Measurements from ENCODE around the gene FAM131B. TPM values are rescaled to one million over a fixed set of nuclear protein-coding genes. Genes with fewer than 3 reads are reported as not detected.

The FAM131B gene
- total and polyA plus RNA-seq, 9 of the 15 experiments (the other 6 are each of a cell fraction or from before 2014, with no cell fraction given), result 0.03 to 0.04 TPM; not detected in 7

DNA sequence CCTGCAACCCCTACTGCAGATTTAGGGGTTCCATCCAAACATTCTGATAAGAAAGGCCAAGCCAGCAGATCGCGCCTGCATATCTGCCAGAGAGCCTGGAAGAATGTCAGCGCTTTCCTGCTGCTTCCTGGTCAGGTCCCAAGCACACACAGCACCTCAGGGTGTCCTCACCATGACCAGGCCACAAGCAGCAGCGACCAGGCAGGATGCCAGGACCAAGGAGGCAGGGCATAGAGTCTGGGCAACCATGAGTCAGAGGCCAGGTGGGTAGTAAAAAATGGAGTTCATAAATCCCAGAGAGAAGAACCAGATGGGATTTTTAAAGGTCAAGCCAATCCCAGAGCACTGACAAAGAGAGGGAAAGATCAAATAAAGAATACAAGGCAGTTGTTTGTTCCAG, 5.5 kb upstream of the FAM131B start (continued):
- TF ChIP-seq, protein P1, sequence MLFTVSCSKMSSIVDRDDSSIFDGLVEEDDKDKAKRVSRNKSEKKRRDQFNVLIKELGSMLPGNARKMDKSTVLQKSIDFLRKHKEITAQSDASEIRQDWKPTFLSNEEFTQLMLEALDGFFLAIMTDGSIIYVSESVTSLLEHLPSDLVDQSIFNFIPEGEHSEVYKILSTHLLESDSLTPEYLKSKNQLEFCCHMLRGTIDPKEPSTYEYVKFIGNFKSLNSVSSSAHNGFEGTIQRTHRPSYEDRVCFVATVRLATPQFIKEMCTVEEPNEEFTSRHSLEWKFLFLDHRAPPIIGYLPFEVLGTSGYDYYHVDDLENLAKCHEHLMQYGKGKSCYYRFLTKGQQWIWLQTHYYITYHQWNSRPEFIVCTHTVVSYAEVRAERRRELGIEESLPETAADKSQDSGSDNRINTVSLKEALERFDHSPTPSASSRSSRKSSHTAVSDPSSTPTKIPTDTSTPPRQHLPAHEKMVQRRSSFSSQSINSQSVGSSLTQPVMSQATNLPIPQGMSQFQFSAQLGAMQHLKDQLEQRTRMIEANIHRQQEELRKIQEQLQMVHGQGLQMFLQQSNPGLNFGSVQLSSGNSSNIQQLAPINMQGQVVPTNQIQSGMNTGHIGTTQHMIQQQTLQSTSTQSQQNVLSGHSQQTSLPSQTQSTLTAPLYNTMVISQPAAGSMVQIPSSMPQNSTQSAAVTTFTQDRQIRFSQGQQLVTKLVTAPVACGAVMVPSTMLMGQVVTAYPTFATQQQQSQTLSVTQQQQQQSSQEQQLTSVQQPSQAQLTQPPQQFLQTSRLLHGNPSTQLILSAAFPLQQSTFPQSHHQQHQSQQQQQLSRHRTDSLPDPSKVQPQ (CRISPR knock-in tag; IDR thresholded peaks at IDR 0.05; ENCODE audit: borderline replicate concordance), result no peak
- TF ChIP-seq, protein P2, sequence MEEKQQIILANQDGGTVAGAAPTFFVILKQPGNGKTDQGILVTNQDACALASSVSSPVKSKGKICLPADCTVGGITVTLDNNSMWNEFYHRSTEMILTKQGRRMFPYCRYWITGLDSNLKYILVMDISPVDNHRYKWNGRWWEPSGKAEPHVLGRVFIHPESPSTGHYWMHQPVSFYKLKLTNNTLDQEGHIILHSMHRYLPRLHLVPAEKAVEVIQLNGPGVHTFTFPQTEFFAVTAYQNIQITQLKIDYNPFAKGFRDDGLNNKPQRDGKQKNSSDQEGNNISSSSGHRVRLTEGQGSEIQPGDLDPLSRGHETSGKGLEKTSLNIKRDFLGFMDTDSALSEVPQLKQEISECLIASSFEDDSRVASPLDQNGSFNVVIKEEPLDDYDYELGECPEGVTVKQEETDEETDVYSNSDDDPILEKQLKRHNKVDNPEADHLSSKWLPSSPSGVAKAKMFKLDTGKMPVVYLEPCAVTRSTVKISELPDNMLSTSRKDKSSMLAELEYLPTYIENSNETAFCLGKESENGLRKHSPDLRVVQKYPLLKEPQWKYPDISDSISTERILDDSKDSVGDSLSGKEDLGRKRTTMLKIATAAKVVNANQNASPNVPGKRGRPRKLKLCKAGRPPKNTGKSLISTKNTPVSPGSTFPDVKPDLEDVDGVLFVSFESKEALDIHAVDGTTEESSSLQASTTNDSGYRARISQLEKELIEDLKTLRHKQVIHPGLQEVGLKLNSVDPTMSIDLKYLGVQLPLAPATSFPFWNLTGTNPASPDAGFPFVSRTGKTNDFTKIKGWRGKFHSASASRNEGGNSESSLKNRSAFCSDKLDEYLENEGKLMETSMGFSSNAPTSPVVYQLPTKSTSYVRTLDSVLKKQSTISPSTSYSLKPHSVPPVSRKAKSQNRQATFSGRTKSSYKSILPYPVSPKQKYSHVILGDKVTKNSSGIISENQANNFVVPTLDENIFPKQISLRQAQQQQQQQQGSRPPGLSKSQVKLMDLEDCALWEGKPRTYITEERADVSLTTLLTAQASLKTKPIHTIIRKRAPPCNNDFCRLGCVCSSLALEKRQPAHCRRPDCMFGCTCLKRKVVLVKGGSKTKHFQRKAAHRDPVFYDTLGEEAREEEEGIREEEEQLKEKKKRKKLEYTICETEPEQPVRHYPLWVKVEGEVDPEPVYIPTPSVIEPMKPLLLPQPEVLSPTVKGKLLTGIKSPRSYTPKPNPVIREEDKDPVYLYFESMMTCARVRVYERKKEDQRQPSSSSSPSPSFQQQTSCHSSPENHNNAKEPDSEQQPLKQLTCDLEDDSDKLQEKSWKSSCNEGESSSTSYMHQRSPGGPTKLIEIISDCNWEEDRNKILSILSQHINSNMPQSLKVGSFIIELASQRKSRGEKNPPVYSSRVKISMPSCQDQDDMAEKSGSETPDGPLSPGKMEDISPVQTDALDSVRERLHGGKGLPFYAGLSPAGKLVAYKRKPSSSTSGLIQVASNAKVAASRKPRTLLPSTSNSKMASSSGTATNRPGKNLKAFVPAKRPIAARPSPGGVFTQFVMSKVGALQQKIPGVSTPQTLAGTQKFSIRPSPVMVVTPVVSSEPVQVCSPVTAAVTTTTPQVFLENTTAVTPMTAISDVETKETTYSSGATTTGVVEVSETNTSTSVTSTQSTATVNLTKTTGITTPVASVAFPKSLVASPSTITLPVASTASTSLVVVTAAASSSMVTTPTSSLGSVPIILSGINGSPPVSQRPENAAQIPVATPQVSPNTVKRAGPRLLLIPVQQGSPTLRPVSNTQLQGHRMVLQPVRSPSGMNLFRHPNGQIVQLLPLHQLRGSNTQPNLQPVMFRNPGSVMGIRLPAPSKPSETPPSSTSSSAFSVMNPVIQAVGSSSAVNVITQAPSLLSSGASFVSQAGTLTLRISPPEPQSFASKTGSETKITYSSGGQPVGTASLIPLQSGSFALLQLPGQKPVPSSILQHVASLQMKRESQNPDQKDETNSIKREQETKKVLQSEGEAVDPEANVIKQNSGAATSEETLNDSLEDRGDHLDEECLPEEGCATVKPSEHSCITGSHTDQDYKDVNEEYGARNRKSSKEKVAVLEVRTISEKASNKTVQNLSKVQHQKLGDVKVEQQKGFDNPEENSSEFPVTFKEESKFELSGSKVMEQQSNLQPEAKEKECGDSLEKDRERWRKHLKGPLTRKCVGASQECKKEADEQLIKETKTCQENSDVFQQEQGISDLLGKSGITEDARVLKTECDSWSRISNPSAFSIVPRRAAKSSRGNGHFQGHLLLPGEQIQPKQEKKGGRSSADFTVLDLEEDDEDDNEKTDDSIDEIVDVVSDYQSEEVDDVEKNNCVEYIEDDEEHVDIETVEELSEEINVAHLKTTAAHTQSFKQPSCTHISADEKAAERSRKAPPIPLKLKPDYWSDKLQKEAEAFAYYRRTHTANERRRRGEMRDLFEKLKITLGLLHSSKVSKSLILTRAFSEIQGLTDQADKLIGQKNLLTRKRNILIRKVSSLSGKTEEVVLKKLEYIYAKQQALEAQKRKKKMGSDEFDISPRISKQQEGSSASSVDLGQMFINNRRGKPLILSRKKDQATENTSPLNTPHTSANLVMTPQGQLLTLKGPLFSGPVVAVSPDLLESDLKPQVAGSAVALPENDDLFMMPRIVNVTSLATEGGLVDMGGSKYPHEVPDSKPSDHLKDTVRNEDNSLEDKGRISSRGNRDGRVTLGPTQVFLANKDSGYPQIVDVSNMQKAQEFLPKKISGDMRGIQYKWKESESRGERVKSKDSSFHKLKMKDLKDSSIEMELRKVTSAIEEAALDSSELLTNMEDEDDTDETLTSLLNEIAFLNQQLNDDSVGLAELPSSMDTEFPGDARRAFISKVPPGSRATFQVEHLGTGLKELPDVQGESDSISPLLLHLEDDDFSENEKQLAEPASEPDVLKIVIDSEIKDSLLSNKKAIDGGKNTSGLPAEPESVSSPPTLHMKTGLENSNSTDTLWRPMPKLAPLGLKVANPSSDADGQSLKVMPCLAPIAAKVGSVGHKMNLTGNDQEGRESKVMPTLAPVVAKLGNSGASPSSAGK (IDR thresholded peaks at IDR 0.05), result no peak
- TF ChIP-seq IRF2 (CRISPR knock-in tag; IDR thresholded peaks at IDR 0.05), result no peak
- TF ChIP-seq, protein P3, sequence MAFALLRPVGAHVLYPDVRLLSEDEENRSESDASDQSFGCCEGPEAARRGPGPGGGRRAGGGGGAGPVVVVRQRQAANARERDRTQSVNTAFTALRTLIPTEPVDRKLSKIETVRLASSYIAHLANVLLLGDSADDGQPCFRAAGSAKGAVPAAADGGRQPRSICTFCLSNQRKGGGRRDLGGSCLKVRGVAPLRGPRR (CRISPR knock-in tag; IDR thresholded peaks at IDR 0.05), result no peak
